Activated CD4-positive, alpha-beta T cell treated with anti-CD3 and anti-CD28 coated beads for 4 hours (primary cell): ENCODE measurements around the gene MARVELD3.
"Not testable (repeated sequence)": the region's sequence is repeated elsewhere in the genome, so short reads cannot be mapped to it uniquely, and the experiment has no call there.

Experiments used
- DNase-seq, 2 donors: peaks; one replicate each; pipeline ENCODE4 v3.0.0-alpha.2; 2020

MARVELD3 gene

DNA sequence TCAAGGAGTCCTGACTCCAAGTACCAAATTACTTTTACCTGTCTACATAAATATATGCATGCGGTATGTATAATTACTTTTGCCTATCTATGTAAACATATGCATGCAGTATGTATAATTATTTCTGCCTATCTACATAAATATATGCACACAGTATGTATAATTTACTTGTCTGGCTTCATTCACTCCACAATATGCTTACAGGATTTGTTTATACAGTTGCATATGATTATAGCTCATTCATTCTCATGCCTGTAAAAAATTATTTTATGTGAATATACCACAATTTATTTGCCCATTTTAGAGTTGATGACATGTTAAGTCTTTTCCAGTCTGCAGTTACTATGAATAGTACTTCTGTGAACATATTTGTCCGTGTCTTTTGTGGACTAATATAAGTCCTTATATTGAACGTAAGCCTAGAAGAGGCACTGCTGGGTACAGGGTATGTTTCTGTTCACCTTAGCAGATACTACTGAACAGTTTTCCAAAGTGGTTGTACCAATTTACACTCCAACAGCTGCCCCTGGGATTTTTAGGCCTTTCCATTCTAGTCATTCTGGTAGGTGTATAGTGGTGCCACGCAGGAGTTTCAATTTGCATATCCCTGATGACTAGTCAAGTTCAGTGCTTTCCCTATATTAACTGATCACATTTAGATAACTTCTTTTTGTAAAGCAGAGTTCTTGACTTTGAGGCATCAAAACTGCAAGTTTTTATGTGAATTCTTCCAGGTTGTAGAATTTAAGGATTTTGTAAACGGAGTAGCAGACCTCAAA is 47.0 kb downstream of the MARVELD3 start:
- no peak for DNase-seq

DNA sequence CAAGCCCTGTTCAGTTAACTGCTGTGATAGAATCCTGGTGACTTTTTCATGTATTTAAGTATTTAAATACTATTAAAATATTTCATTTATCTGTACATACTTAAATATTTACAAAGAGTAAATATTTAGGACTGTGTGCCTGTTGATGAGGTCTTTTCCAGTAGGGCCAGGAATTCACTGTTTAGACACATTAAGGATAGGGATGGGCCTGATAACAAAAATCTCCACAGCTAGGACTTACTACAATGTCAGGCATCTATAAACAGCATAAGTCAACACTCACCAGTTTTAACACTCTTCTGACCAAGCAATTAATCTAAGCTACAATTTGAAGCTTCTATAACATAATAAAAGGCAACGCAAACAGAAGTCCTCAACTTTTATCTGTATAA is 47.6 kb downstream of the MARVELD3 start:
- DNase-seq: no peak

DNA sequence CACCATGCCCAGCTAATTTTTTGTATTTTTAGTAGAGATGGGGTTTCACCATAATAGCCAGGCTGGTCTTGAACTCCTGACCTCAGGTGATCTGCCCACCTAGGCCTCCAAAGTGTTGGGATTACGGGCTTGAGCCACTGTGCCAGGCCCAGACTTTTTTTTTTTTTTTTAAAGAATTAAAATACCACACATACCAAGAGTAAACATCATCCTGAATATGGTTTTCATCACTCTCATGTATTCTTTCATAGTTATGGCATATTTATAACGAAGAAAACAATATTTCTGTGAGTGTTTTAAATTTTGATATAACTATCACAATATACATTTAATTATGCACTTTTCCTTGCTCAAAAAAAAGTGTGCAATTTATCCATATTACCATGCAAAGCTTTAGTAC is 48.2 kb downstream of the MARVELD3 start:
- DNase-seq: no peak

DNA sequence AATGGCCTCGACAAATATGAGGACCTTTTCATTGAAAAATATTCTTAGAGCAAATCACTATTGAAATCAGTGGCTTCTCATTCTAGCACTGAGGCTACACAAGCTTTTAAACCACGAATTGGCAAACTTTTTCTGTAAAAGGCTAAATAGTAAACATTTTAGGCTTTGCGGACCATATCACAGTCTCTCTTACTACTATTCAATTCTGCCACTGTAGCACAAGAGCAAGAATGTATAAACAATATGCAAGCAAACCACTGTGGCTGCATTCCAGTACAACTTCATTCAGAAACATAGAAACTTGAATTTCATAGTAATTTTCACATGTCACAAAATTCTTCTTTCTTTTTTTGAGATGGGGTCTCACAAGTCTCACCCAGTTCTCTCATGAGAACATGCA is 49.4 kb downstream of the MARVELD3 start:
- DNase-seq: no peak

DNA sequence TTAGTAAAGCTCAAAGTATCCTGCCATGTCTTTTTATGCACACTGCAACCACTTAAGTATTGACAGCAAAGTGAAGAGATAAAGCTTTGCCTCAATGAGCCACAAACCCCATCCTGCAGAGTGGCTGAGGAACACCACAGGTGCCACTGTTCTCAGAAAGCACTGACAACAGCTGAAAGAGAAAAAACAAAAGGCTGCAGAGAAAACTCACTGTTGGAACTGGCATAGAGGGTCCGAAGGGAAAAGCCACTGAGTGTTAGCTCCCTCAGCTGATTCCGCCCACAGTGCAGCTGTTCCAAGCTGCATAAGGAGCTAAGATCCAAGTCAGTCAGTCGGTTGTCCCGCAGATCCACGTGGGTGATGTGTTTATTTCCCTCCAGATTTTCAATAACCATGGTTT is 50.3 kb downstream of the MARVELD3 start:
- no peak for DNase-seq

DNA sequence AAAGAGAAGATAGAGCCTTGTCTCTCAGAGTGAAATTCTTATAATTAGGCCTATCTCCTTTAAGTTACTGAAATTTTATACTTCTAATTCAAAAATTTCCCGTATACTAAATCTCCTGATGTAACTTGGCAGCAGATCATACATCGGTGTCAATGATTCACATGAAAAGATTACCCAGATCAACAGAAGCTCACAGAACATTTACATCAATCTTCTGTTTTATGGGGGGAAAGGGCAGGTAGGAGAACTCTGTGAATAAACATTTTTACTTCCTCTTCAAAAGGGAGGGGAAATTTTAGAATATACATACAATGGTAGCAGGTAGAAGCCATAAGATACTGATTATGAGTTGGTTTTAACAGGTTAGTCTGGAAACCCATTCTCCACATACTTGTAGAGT is 55.4 kb downstream of the MARVELD3 start:
- no peak for DNase-seq

DNA sequence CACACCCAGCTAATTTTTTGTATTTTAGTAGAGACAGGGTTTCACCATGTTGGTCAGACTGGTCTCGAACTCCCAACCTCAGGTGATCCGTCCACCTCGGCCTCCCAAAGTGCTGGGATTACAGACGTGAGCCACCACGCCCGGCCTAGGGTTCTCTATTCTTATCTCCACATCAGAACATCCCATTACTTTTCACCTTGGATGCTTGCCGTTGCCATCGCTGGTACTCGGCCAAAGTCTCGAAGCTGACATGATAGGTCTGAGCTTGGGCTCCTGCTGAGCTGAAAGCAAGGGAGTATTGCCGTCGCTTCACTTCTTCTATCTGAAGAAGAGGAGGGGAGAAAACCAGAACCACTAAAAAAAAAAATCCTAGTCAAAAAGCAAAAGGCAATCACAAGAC is 58.3 kb downstream of the MARVELD3 start:
- not testable (repeated sequence) for DNase-seq
